Brain pericyte (primary cell): ENCODE results near the gene PDE6B.
"Not testable (repeated sequence)": the region's sequence is repeated elsewhere in the genome, so short reads cannot be mapped to it uniquely, and the experiment has no call there.

Experiments
- DNase-seq: peaks from one replicate; pipeline ENCODE4 v3.0.0-alpha.2; 2012; ENCODE audit warnings: low read depth, low spot score

Gene PDE6B

GRCh38 chr4:624705-625590, at the start of gene PDE6B:
PDE6B (plus strand) TSS chr4:625573; CDS start chr4:625627, 54 bp downstream.
- no peak for DNase-seq

- no peak for DNase-seq
Observed at GRCh38 chr4:576245-576821, 49.0 kb upstream of the PDE6B start, which contains the start of gene TMEM271. TMEM271 (minus strand) TSS chr4:576295; CDS start chr4:576062, 233 bp downstream.

GRCh38 chr4:576991-577498, 48.3 kb upstream of the PDE6B start:
- no peak for DNase-seq

- DNase-seq, result no peak
Observed at GRCh38 chr4:577499-578450, 47.6 kb upstream of the PDE6B start.

GRCh38 chr4:578451-579443, 46.6 kb upstream of the PDE6B start:
- no peak for DNase-seq

- no peak for DNase-seq
Observed at GRCh38 chr4:579543-580175, 45.7 kb upstream of the PDE6B start.

GRCh38 chr4:581181-581580, 44.2 kb upstream of the PDE6B start:
- DNase-seq, result no peak

GRCh38 chr4:581753-582361, 43.5 kb upstream of the PDE6B start:
- DNase-seq, result no peak

- no peak for DNase-seq
Observed at GRCh38 chr4:583820-584219, 41.6 kb upstream of the PDE6B start.

GRCh38 chr4:587671-588350, 37.6 kb upstream of the PDE6B start:
- no peak for DNase-seq

- no peak for DNase-seq
Observed at GRCh38 chr4:588351-588849, 37.0 kb upstream of the PDE6B start.

GRCh38 chr4:589219-589963, 36.0 kb upstream of the PDE6B start:
- DNase-seq, result no peak

GRCh38 chr4:590313-590841, 35.0 kb upstream of the PDE6B start:
- no peak for DNase-seq

- DNase-seq, result not testable (repeated sequence)
Observed at GRCh38 chr4:592178-592577, 33.2 kb upstream of the PDE6B start.

- DNase-seq, result no peak
Observed at GRCh38 chr4:592825-593520, 32.4 kb upstream of the PDE6B start.

- DNase-seq, result no peak
Observed at GRCh38 chr4:598925-599324, 26.4 kb upstream of the PDE6B start.

- no peak for DNase-seq
Observed at GRCh38 chr4:600166-600565, 25.2 kb upstream of the PDE6B start.
